HG03571 (cell line): ENCODE data around the gene KLHDC1.
"Not testable (repeated sequence)": the region's sequence is repeated elsewhere in the genome, so short reads cannot be mapped to it uniquely, and the experiment has no call there.

Experiments used
- ATAC-seq: cut with Tn5 transposase; IDR thresholded peaks from one replicate; pipeline ENCODE4 v1.9.1; 2021; ENCODE audit not compliant: unreplicated experiment

KLHDC1 gene

GRCh38 chr14:49721733-49722435, 29.0 kb downstream of the KLHDC1 start:
- not testable (repeated sequence) for ATAC-seq

GRCh38 chr14:49727171-49727570, 34.3 kb downstream of the KLHDC1 start:
- ATAC-seq, result no peak

GRCh38 chr14:49732896-49733295, 40.0 kb downstream of the KLHDC1 start:
- ATAC-seq, result no peak

GRCh38 chr14:49733836-49734235, 40.9 kb downstream of the KLHDC1 start:
- ATAC-seq, result no peak

- not testable (repeated sequence) for ATAC-seq
Measured at GRCh38 chr14:49735669-49736068, 42.7 kb downstream of the KLHDC1 start.

GRCh38 chr14:49745191-49745590, 52.3 kb downstream of the KLHDC1 start:
- no peak for ATAC-seq

- ATAC-seq, result not testable (repeated sequence)
Measured at GRCh38 chr14:49746476-49746875, 53.6 kb downstream of the KLHDC1 start.

GRCh38 chr14:49754570-49755097, 61.7 kb downstream of the KLHDC1 start:
- ATAC-seq, result no peak

- no peak for ATAC-seq
Measured at GRCh38 chr14:49755378-49755777, 62.5 kb downstream of the KLHDC1 start.

- ATAC-seq, result no peak
Measured at GRCh38 chr14:49761839-49762551, 69.1 kb downstream of the KLHDC1 start.

- ATAC-seq, result no peak
Measured at GRCh38 chr14:49766839-49767238, 73.9 kb downstream of the KLHDC1 start.

- no peak for ATAC-seq
Measured at GRCh38 chr14:49767270-49767570, 74.3 kb downstream of the KLHDC1 start.

- ATAC-seq, result peak; percentile 84
Measured at GRCh38 chr14:49767571-49768300, 74.8 kb downstream of the KLHDC1 start, which contains the start of gene KLHDC2. TSS of gene KLHDC2 (plus strand) at chr14:49768153. CDS start at chr14:49768469, 316 bp downstream.

GRCh38 chr14:49768301-49769121, 75.6 kb downstream of the KLHDC1 start:
- ATAC-seq, result peak; percentile 27

GRCh38 chr14:49769171-49769570, 76.3 kb downstream of the KLHDC1 start:
- no peak for ATAC-seq

GRCh38 chr14:49769581-49770211, 76.8 kb downstream of the KLHDC1 start:
- ATAC-seq, result no peak

GRCh38 chr14:49770212-49770817, 77.4 kb downstream of the KLHDC1 start:
- no peak for ATAC-seq

GRCh38 chr14:49771691-49772090, 78.8 kb downstream of the KLHDC1 start:
- not testable (repeated sequence) for ATAC-seq

- no peak for ATAC-seq
Measured at GRCh38 chr14:49774106-49774505, 81.2 kb downstream of the KLHDC1 start.

GRCh38 chr14:49778421-49778820, 85.5 kb downstream of the KLHDC1 start:
- ATAC-seq, result no peak
